GM21723 (cell line): ENCODE measurements around the gene PLEKHG7.

ENCODE experiments used
- ATAC-seq: cut with Tn5 transposase; IDR thresholded peaks from one replicate; pipeline ENCODE4 v1.9.1; 2021; ENCODE audit warnings: mild to moderate bottlenecking, moderate library complexity; ENCODE audit not compliant: unreplicated experiment

The PLEKHG7 gene

GRCh38 chr12:92707926-92708325 lies 5.1 kb downstream of the PLEKHG7 start:
- no peak for ATAC-seq

- ATAC-seq = no peak
Measured at GRCh38 chr12:92715625-92716024, 12.8 kb downstream of the PLEKHG7 start.

- ATAC-seq = no peak
Measured at GRCh38 chr12:92717202-92717601, 14.4 kb downstream of the PLEKHG7 start.

- no peak for ATAC-seq
Measured at GRCh38 chr12:92718483-92718990, 15.7 kb downstream of the PLEKHG7 start.

- ATAC-seq = no peak
Measured at GRCh38 chr12:92719674-92720073, 16.9 kb downstream of the PLEKHG7 start.

- no peak for ATAC-seq
Measured at GRCh38 chr12:92721130-92721529, 18.3 kb downstream of the PLEKHG7 start.

- no peak for ATAC-seq
Measured at GRCh38 chr12:92721656-92722055, 18.9 kb downstream of the PLEKHG7 start.

GRCh38 chr12:92722897-92723296 lies 20.1 kb downstream of the PLEKHG7 start:
- no peak for ATAC-seq

GRCh38 chr12:92726850-92727249 lies 24.1 kb downstream of the PLEKHG7 start:
- no peak for ATAC-seq

GRCh38 chr12:92729773-92730305 lies 27.1 kb downstream of the PLEKHG7 start:
- no peak for ATAC-seq

- no peak for ATAC-seq
Measured at GRCh38 chr12:92730758-92731157, 28.0 kb downstream of the PLEKHG7 start.

- no peak for ATAC-seq
Measured at GRCh38 chr12:92732216-92732615, 29.4 kb downstream of the PLEKHG7 start.

GRCh38 chr12:92732716-92733115 lies 29.9 kb downstream of the PLEKHG7 start:
- no peak for ATAC-seq

- ATAC-seq = no peak
Measured at GRCh38 chr12:92733181-92733580, 30.4 kb downstream of the PLEKHG7 start.

- ATAC-seq = no peak
Measured at GRCh38 chr12:92733661-92734060, 30.9 kb downstream of the PLEKHG7 start.

GRCh38 chr12:92735131-92735721 lies 32.4 kb downstream of the PLEKHG7 start:
- no peak for ATAC-seq

GRCh38 chr12:92736605-92737004 lies 33.8 kb downstream of the PLEKHG7 start:
- no peak for ATAC-seq

- no peak for ATAC-seq
Measured at GRCh38 chr12:92737855-92738850, 35.4 kb downstream of the PLEKHG7 start.

- ATAC-seq = no peak
Measured at GRCh38 chr12:92739113-92739512, 36.3 kb downstream of the PLEKHG7 start.

GRCh38 chr12:92740411-92740810 lies 37.6 kb downstream of the PLEKHG7 start:
- no peak for ATAC-seq

GRCh38 chr12:92743026-92743425 lies 40.2 kb downstream of the PLEKHG7 start:
- ATAC-seq = no peak
